GM12875 (cell line): ENCODE data around the gene NRG2.

Experiments used
- H3K4me3 ChIP-seq: one replicate; pipeline ENCODE4 v1.5.1; 2011; ENCODE audit warnings: low read depth, low read length, control low read depth
- TF ChIP-seq, protein P1 (sequence below): IDR thresholded peaks from 2 replicates; pipeline ENCODE4 v1.5.1; 2011; ENCODE audit warnings: low read depth, mild to moderate bottlenecking, control low read depth, inconsistent platforms, low read length, moderate library complexity, borderline replicate concordance; ENCODE audit not compliant: insufficient read depth

Gene NRG2

DNA sequence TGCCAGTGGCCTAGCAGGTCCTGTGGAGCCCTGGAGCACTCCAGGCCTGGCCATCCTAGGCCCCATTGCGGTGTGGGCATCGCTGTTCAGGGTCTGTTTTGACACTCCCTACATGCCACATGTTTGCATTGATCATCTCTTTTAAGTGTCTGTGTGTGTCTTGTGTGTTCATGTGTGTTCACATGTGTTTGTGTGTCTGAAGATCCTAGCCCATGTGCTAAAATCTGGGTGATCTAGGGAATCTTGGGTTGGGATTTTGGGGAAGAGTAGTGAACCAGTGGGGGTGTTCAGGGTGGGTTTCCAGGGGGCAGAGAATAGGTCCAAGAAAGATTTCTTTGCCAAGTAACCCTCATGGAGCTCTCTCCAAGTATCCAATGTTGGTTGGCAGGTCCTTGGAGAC lies 239.1 kb downstream of the NRG2 start:
- no peak overlapping the region for H3K4me3 ChIP-seq
- TF ChIP-seq, protein P1, sequence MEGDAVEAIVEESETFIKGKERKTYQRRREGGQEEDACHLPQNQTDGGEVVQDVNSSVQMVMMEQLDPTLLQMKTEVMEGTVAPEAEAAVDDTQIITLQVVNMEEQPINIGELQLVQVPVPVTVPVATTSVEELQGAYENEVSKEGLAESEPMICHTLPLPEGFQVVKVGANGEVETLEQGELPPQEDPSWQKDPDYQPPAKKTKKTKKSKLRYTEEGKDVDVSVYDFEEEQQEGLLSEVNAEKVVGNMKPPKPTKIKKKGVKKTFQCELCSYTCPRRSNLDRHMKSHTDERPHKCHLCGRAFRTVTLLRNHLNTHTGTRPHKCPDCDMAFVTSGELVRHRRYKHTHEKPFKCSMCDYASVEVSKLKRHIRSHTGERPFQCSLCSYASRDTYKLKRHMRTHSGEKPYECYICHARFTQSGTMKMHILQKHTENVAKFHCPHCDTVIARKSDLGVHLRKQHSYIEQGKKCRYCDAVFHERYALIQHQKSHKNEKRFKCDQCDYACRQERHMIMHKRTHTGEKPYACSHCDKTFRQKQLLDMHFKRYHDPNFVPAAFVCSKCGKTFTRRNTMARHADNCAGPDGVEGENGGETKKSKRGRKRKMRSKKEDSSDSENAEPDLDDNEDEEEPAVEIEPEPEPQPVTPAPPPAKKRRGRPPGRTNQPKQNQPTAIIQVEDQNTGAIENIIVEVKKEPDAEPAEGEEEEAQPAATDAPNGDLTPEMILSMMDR: no peak

DNA sequence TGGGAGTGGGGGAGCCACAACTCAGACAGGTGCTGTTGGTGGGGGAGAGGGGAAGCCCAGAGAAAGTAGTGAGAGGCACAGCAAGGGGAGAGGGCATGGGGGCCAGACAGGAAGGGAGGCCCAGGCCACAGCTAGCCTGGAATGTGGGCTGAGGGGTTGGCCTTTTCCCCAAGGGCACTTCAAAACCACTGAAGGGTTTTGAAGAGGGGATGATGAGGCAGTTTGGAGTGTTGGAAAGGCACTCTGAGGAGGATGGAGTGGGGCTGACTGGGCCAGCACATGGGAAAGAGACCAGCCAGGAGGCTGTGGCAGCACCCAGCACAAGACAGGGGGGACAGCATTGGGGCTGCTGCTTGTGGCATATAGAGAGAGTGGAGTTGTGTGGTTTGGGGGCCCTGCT lies 243.7 kb downstream of the NRG2 start:
- TF ChIP-seq, protein P1: no peak
- H3K4me3 ChIP-seq: no peak overlapping the region

DNA sequence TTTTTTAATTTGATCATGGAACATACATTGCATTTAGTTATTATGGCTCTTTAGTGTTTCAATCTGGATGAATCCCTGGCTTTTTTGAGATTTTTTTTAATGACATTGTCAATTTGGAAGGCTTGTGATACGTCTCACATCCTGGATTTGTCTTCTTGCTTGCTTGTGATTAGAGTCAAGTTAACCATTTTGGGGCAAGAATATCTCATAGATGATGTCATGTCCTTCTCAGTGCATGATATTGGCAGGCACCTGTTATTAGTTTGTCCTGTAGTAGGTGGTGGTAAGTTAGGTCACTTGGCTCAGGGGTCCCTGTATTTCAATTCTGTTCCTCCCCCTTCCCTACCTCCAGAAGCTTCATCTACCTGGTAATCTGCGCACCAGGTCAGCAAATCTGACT lies 244.2 kb downstream of the NRG2 start:
- TF ChIP-seq, protein P1: no peak
- no peak overlapping the region for H3K4me3 ChIP-seq

DNA sequence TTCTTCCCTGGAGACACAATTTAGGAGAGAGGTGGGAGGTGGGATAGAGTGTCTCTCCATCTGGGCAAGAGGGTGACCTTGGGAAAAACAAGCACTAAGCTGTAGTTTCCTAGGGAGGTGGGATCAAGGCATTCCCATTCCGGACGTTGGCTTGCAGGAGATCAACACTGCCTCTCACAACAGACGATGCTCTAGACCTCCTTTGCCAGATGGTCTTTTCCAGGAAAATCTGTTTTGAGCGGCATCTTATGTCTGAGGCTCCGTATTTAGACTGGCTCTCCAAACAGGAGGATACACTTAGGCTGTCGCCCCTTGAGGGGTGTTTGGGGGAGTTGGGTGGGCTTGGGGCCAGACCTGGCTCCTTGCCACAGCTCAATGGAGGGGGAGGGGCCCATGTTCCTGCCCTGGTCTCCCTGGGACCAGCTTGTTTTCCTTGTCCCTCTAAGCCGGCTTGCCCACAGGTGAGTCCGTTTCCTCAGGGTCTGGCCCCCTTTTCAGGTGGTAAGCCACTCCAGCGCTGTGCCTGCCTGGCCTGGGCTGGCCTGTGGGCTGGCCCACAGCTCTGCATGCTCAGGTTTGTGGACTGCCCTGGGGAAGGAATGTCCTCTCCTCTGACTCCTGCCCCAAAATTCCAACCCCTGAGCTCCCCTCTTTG lies 245.1 kb downstream of the NRG2 start:
- H3K4me3 ChIP-seq: no peak overlapping the region
- TF ChIP-seq, protein P1: no peak

DNA sequence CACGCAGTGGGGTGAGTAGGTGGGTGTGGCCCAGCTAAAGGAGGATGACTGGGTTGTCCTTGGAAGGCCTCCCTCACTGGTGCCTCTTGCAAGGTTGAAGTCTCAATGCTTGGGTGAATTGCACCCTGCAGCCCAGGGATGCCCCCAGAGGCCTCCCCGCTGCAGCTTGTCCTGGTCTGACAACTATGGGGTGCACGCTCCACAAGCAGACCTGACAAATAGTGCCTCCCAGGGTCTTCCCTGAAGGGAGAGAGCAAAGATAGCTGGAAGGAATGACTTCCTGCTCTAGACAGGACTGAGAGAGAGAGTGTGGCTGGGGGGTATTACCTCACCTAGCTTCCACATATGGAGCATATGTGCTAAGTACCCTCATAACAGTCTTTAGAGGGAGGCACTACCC lies 245.8 kb downstream of the NRG2 start:
- TF ChIP-seq, protein P1: no peak
- no peak overlapping the region for H3K4me3 ChIP-seq
